Neural progenitor cell (in vitro differentiated cells): ENCODE measurements around the gene CRACR2B.

Source experiments
- CTCF ChIP-seq: fragments of 200-600 bp; sonication (generic); IDR thresholded peaks from 2 replicates; pipeline ENCODE4 v1.5.1; 2017; ENCODE audit warnings: antibody characterized with exemption, mild to moderate bottlenecking
- EZH2 ChIP-seq: fragments of 200-600 bp; sonication (generic); IDR thresholded peaks from 2 replicates; pipeline ENCODE4 v1.6.1; 2017; ENCODE audit warnings: antibody characterized with exemption, mild to moderate bottlenecking, moderate library complexity

GRCh38 chr11:783581-784015 lies 44.1 kb upstream of the CRACR2B start:
- TF ChIP-seq CTCF: peak; percentile 83
- TF ChIP-seq EZH2: peak; percentile 20
